Smooth muscle cell (in vitro differentiated cells): ENCODE data around the gene CAMK2D. TPM values are rescaled to one million over a fixed set of nuclear protein-coding genes. Genes with fewer than 3 reads are reported as not detected.

Source experiments
- DNase-seq: peaks from one replicate; lab custom pipeline; 2025; ENCODE audit not compliant: unreplicated experiment; lab: John Stamatoyannopoulos, UW
- H2AFZ ChIP-seq: fragments of 200-600 bp; sonication (generic); 2 replicates; pipeline ENCODE4 v1.6.0; 2016; ENCODE audit warnings: antibody characterized with exemption, low read depth, mild to moderate bottlenecking
- H3F3A ChIP-seq: fragments of 200-600 bp; sonication (generic); 2 replicates; pipeline ENCODE4 v1.6.0; 2017; ENCODE audit warnings: antibody characterized with exemption, low read depth
- H3K27ac ChIP-seq: fragments of 200-600 bp; sonication (generic); 2 replicates; pipeline ENCODE4 v1.5.1; 2016; ENCODE audit warnings: low read depth, mild to moderate bottlenecking
- H3K27me3 ChIP-seq: fragments of 200-600 bp; sonication (generic); 2 replicates; pipeline ENCODE4 v1.6.1; 2016; ENCODE audit warnings: low read depth, mild to moderate bottlenecking
- H3K36me3 ChIP-seq: fragments of 200-600 bp; sonication (generic); 2 replicates; pipeline ENCODE4 v1.5.1; 2016; ENCODE audit warnings: low read depth
- H3K4me1 ChIP-seq: fragments of 200-600 bp; sonication (generic); 2 replicates; pipeline ENCODE4 v1.5.1; 2016; ENCODE audit warnings: low read depth
- H3K4me2 ChIP-seq: fragments of 200-600 bp; sonication (generic); 2 replicates; pipeline ENCODE4 v1.6.0; 2016; ENCODE audit warnings: mild to moderate bottlenecking
- H3K4me3 ChIP-seq: fragments of 200-600 bp; sonication (generic); 2 replicates; pipeline ENCODE4 v1.5.1; 2016; ENCODE audit warnings: mild to moderate bottlenecking
- H3K79me2 ChIP-seq: fragments of 200-600 bp; sonication (generic); 2 replicates; pipeline ENCODE4 v1.6.0; 2016; ENCODE audit warnings: low read depth, mild to moderate bottlenecking
- H3K9ac ChIP-seq: fragments of 200-600 bp; sonication (generic); 2 replicates; pipeline ENCODE4 v1.6.0; 2016; ENCODE audit warnings: low read depth
- H3K9me3 ChIP-seq: fragments of 200-600 bp; sonication (generic); replicated peaks from 2 replicates; pipeline ENCODE4 v1.5.1; 2016; ENCODE audit warnings: low read depth
- H4K20me1 ChIP-seq: fragments of 200-600 bp; sonication (generic); 2 replicates; pipeline ENCODE4 v1.6.0; 2016; ENCODE audit warnings: low read depth
- CTCF ChIP-seq: fragments of 200-600 bp; sonication (generic); IDR thresholded peaks from 2 replicates; pipeline ENCODE4 v1.5.1; 2017; ENCODE audit warnings: borderline replicate concordance, mild to moderate bottlenecking, antibody characterized with exemption; ENCODE audit not compliant: insufficient read depth, poor library complexity, severe bottlenecking
- WGBS: methylation state at CpG from one replicate; pipeline ENCODE4 v1.1.7; 2016; ENCODE audit warnings: low lambda C conversion rate; 5-methylcytosine and 5-hydroxymethylcytosine counted together
- polyA plus RNA-seq: library from polyadenylated mRNA; unstranded; fragments of >200 nt; fragmentation: Nextera tagmentation; extraction: Ambion mirVana; gene quantifications from 2 replicates; pipeline ENCODE4 v1.2.1, GENCODE V29; 2016
- total RNA-seq: library from RNA; depleted of rRNA; stranded (reverse); fragments of >200 nt; gene quantifications from 2 replicates; pipeline ENCODE4 v1.2.3, GENCODE V29; 2014

CAMK2D gene
- total and polyA plus RNA-seq, 2 experiments from 2014 or later = 17.2 to 36.0 TPM

- TF ChIP-seq CTCF = no peak
- Histone ChIP-seq H3F3A (peaks cover 5% of the 10 kb centered on the region), H4K20me1 (no peaks in the 10 kb centered on the region), H3K27me3 (no peaks in the 10 kb centered on the region), H2AFZ (no peak overlapping the region), H3K9ac (peak overlapping the region; percentile 12), H3K4me3 (no peak overlapping the region), H3K4me2 (peak overlapping the region; percentile 58), H3K79me2 (peaks cover 7% of the 10 kb centered on the region), H3K9me3 (no peaks in the 10 kb centered on the region), H3K4me1 (peaks cover 9% of the 10 kb centered on the region), H3K36me3 (no peaks in the 10 kb centered on the region), H3K27ac (peak overlapping the region; percentile 63)
- 0% methylated on average over 1 of the region's 1 CpG for WGBS
- DNase-seq = no peak
Observed at GRCh38 chr4:113574636-113575103, 186.9 kb downstream of the CAMK2D start.

- Histone ChIP-seq H3F3A (peaks cover 5% of the 10 kb centered on the region), H3K9ac (no peak overlapping the region), H3K9me3 (no peaks in the 10 kb centered on the region), H3K27me3 (no peaks in the 10 kb centered on the region), H3K4me2 (no peak overlapping the region), H2AFZ (no peak overlapping the region), H3K4me1 (peaks cover 9% of the 10 kb centered on the region), H3K79me2 (peaks cover 7% of the 10 kb centered on the region), H4K20me1 (no peaks in the 10 kb centered on the region), H3K4me3 (no peak overlapping the region), H3K27ac (no peak overlapping the region), H3K36me3 (no peaks in the 10 kb centered on the region)
- 97% methylated on average over 3 of the region's 3 CpGs for WGBS
- TF ChIP-seq CTCF = no peak
- no peak for DNase-seq
Observed at GRCh38 chr4:113572620-113573019, 188.9 kb downstream of the CAMK2D start.

- Histone ChIP-seq H3K4me3 (no peak overlapping the region), H2AFZ (no peak overlapping the region), H3K4me2 (no peak overlapping the region), H3K9me3 (no peaks in the 10 kb centered on the region), H3K27me3 (no peaks in the 10 kb centered on the region), H3K36me3 (no peaks in the 10 kb centered on the region), H3F3A (no peaks in the 10 kb centered on the region), H3K9ac (no peak overlapping the region), H3K4me1 (peaks cover 7% of the 10 kb centered on the region), H3K79me2 (peaks cover 5% of the 10 kb centered on the region), H4K20me1 (no peaks in the 10 kb centered on the region), H3K27ac (no peak overlapping the region)
- 92% methylated on average over 3 of the region's 3 CpGs for WGBS
- TF ChIP-seq CTCF = no peak
- no peak for DNase-seq
Observed at GRCh38 chr4:113566015-113566795, 195.3 kb downstream of the CAMK2D start.

GRCh38 chr4:113565702-113566012 is 195.9 kb downstream of the CAMK2D start:
- H4K20me1 ChIP-seq = no peaks in the 10 kb centered on the region
- H2AFZ ChIP-seq = no peak overlapping the region
- H3K4me2 ChIP-seq = no peak overlapping the region
- no peak overlapping the region for H3K27ac ChIP-seq
- no peaks in the 10 kb centered on the region for H3K27me3 ChIP-seq
- no peak for DNase-seq
- no peaks in the 10 kb centered on the region for H3F3A ChIP-seq
- H3K36me3 ChIP-seq = no peaks in the 10 kb centered on the region
- H3K4me3 ChIP-seq = no peak overlapping the region
- H3K9me3 ChIP-seq = no peaks in the 10 kb centered on the region
- peaks cover under 1% of the 10 kb centered on the region for H3K79me2 ChIP-seq
- H3K9ac ChIP-seq = no peak overlapping the region
- H3K4me1 ChIP-seq = peaks cover 12% of the 10 kb centered on the region
- TF ChIP-seq CTCF = no peak
